Large intestine (tissue), 3 donors: ENCODE results near the gene LY86. TPM values are rescaled to one million over a fixed set of nuclear protein-coding genes. Genes with fewer than 3 reads are reported as not detected.
A peak's percentile ranks its signal among the peaks of the same experiment; 100 is the strongest.

ENCODE experiments used
- DNase-seq, 2 donors: peaks; one replicate each; pipeline versions ENCODE4 v3.0.0 to v3.0.0-alpha.2; 2013
- H3K27ac ChIP-seq: one replicate; pipeline ENCODE4 v1.5.1; 2013; ENCODE audit warnings: low read length
- H3K27me3 ChIP-seq: 2 replicates; pipeline ENCODE4 v1.6.1; 2013; ENCODE audit warnings: low read length; ENCODE audit not compliant: control insufficient read depth, insufficient read depth
- H3K36me3 ChIP-seq: 2 replicates; pipeline ENCODE4 v1.6.1; 2013; ENCODE audit warnings: low read length; ENCODE audit not compliant: control insufficient read depth, insufficient read depth
- H3K4me1 ChIP-seq: one replicate; pipeline ENCODE4 v1.6.1; 2013; ENCODE audit warnings: low read length; ENCODE audit not compliant: control insufficient read depth, insufficient read depth
- H3K4me3 ChIP-seq: one replicate; pipeline ENCODE4 v1.5.1; 2013; ENCODE audit warnings: low read length
- H3K9me3 ChIP-seq: one replicate; pipeline ENCODE4 v1.6.1; 2013; ENCODE audit warnings: mild to moderate bottlenecking, low read depth, low read length, moderate library complexity; ENCODE audit not compliant: control insufficient read depth
- WGBS: methylation state at CpG from one replicate; pipeline ENCODE4 v1.1.5; 2013; ENCODE audit warnings: low lambda C conversion rate; ENCODE audit not compliant: insufficient coverage; 5-methylcytosine and 5-hydroxymethylcytosine counted together
- polyA plus RNA-seq: library from polyadenylated mRNA; unstranded; fragments of 120-200 nt; gene quantifications from one replicate; pipeline ENCODE4 v1.2.1, GENCODE V29; 2013

The LY86 gene
- polyA plus RNA-seq, 1 donor = 3.5 TPM

DNA sequence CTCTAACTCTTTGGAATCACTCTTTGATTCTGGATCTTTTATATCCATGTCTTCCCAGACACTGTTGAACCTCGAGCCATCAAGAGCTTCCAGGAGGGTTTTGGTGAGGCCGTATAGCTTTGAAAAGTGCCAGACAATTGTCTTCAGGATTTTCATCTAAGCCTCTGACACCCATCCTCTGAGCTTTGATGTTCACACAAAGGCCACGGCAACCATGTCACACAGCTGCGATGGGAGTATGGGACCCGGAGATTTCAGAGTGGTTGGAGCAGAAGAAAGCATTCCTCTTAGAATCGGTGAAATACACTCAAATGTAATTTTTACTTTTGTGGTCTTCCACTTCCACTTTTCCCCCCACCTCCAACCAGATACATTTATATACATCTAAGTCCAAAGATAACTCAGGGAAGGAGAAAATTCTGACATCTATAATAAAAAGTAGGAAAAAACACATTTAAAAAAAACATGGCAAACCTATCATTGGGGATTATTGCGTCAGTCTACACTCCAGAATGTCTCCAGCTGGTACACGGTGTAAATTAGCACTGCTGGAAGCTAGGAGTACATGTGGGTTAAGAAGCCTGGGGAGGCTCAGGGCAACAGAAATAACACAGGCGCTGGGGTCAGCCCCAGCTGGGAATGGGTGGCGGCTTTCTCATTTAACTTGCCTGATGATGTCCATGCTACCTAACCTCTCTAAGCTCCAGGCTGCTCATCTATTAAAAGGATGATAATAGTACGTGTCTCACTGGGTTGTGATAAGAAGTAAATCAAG lies 92.7 kb downstream of the LY86 start:
- no peak for DNase-seq
- 83% methylated on average over 1 of the region's 11 CpGs for WGBS
- H3K27ac ChIP-seq = no peak overlapping the region
- H3K36me3 ChIP-seq = no peaks in the 10 kb centered on the region
- H3K9me3 ChIP-seq = no peaks in the 10 kb centered on the region
- peaks cover 51% of the 10 kb centered on the region for H3K4me1 ChIP-seq
- H3K27me3 ChIP-seq = no peaks in the 10 kb centered on the region
- H3K4me3 ChIP-seq = no peak overlapping the region

DNA sequence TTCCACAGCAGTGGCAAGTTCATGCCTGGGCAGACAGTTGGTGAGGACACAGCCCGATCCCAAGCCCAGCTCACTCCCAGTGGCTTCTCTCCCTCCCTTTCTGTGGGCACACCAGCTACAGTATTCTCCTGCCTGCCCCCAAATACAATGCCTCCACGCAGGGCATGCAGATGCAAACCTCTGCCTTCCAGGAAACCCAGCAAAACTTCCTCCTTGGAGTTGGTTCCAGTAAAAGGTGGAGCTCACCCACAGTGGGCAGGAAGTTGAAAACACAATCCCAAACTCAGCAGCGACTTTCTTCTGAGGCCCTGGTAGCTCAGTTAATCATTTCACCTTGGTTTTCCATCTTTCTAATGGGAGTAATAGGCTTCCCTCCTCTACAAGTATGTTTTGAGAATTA lies 93.7 kb downstream of the LY86 start:
- no peaks in the 10 kb centered on the region for H3K36me3 ChIP-seq
- no peaks in the 10 kb centered on the region for H3K27me3 ChIP-seq
- no peaks in the 10 kb centered on the region for H3K9me3 ChIP-seq
- no peak for DNase-seq
- H3K4me3 ChIP-seq = no peak overlapping the region
- no CpG with 5 or more reads among the region's 3 CpGs for whole genome bisulfite sequencing
- no peak overlapping the region for H3K27ac ChIP-seq
- H3K4me1 ChIP-seq = peaks cover 53% of the 10 kb centered on the region

DNA sequence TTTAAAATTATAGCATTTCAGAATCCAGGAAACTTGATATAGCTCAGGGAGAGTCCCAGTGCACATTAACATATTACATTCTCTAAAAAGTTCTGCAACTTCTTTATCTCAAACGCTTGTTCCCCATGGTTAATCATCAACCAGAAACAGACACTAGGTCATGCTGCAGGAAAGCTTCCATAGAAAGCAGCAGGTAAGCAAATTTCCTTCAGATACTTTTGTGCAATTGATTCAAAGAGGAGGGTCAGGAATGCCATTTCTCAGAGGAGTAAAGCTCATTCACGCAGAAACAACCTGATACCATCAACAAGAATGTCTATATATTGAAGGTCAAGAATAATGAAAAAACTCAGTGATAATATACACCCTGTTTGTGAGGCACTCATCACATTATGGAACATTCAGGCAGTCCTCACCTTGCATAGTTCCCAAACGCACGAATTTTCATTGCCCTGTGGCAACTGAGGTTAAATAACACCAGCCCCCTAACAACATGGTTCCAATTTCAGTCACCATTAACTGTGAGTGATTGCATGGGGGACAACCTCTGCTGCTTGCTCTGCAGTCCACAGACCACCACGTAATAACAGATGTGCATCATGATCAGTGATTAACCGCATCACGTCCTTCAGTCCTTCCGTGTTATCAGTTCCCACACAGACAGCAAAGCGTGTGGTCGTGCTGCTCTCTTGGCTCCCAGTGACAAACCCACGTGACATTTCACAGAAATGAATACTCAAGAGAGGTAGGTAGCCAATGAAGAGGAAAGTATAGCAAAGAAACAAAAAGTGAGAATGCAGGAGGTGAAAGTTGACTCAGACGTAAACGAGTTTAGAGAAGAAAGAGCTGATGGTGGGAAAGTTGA lies 95.7 kb downstream of the LY86 start:
- Histone ChIP-seq H3K27me3 (no peaks in the 10 kb centered on the region), H3K9me3 (no peaks in the 10 kb centered on the region), H3K27ac (peak overlapping the region; percentile 81), H3K4me3 (no peak overlapping the region), H3K36me3 (no peaks in the 10 kb centered on the region), H3K4me1 (peaks cover 44% of the 10 kb centered on the region)
- DNase-seq = peak; percentile 80 to 93
- WGBS = 18% methylated on average over 3 of the region's 13 CpGs

DNA sequence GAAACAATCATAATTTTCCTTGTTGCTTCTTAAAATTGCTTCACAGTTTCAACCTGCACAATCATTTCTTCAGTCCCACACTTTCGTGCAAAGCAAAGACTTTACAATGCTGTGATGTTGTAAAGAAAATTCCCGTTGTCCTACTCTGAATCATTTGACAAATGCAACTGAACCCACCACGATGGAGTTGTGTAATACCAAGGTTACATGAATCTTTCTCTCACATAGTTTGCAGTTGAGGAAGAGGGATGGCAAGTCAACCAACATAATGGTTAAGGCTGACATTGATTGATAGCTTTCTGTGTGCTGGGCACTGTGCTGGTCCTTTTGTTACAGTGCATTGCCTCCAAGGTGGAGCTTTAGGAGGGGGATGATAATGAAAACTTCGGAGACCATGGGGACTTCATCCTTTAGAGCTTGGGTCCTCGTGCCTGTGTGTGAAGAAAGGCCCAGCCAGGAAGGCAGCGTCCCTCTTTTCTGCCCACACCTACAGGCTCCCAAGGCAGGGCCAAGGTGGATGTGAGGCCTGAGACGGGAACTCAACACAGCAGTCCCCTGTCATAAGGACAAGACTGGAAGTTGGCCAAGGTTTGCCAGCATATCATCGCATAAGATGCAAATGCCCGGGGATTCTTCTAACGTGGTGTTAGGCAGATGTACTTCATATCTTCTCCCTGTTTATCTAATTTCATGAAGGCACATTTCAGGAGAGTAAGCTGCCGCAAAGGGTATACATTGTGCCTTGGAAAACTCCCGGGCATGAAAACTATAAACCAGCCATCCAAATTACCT lies 96.9 kb downstream of the LY86 start:
- H3K27ac ChIP-seq = peak overlapping the region; percentile 22
- H3K4me3 ChIP-seq = no peak overlapping the region
- no peaks in the 10 kb centered on the region for H3K36me3 ChIP-seq
- no peak for DNase-seq
- WGBS = 100% methylated on average over 1 of the region's 12 CpGs
- no peaks in the 10 kb centered on the region for H3K27me3 ChIP-seq
- no peaks in the 10 kb centered on the region for H3K9me3 ChIP-seq
- peaks cover 39% of the 10 kb centered on the region for H3K4me1 ChIP-seq

DNA sequence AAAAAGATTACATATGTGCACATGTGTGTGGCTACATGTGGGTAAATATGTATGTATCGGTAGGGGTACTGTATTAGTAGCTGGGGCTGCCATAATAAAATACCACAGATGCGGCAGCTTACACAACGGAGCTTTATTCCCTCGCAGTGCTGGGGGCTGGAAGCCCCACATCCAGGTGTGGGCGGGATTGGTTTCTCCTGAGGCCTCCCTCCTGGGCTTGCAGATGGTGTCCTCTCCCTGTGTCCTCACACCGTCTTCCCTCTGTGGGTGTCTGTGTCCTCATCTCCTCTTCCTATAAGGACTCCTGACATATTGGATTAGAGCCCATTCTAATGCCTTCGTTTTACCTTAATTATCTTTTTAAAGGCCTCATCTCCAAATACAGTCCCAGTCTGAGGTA lies 97.7 kb downstream of the LY86 start:
- H3K27ac ChIP-seq = peak overlapping the region; percentile 36
- no peaks in the 10 kb centered on the region for H3K27me3 ChIP-seq
- no peak for DNase-seq
- no peak overlapping the region for H3K4me3 ChIP-seq
- peaks cover 2% of the 10 kb centered on the region for H3K9me3 ChIP-seq
- no peaks in the 10 kb centered on the region for H3K36me3 ChIP-seq
- peaks cover 39% of the 10 kb centered on the region for H3K4me1 ChIP-seq
- no CpG with 5 or more reads among the region's 7 CpGs for WGBS

DNA sequence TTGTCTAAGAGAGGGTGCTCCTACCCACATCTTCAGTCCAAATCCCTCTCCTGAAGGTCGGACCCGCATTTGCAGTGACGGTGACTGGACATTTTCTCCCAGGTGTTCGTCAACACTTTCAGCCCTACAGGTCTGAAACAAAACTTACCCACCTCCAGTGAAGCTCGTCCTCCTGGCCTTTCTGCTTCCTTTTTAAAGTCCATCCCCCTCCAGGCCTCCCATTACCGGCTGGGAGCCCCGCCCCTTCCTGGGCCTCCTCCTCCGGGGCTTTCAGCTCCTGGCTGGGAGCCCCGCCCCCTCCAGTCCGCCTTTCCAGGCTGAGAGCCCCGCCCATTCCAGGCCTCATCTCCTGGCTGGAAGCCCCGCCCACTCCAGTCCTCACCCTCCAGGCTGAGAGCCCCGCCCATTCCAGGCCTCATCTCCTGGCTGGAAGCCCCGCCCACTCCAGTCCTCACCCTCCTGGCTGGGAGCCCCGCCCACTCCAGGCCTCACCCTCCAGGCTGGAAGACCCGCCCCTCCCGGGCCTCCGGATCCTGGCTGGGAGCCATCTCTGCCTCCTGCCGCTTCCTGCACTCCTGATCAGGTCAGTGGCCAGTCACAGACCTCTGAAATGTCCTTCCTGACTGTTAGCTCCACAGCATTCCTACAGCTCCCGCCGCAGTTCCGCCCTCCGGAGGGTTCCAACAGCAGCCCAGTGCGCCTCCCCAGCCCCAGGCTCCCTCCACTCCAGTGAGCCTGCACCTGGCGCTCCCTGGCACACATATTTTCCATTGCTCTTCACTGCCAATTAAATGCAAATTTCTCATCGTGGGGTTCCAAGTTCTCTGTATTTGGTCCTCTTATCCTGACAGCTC lies 98.5 kb downstream of the LY86 start:
- peaks cover 7% of the 10 kb centered on the region for H3K9me3 ChIP-seq
- H3K36me3 ChIP-seq = no peaks in the 10 kb centered on the region
- H3K27me3 ChIP-seq = no peaks in the 10 kb centered on the region
- H3K4me3 ChIP-seq = peak overlapping the region; percentile 39
- WGBS = 20% methylated on average over 1 of the region's 26 CpGs
- peaks cover 39% of the 10 kb centered on the region for H3K4me1 ChIP-seq
- peak; percentile 94 to 96 for DNase-seq
- H3K27ac ChIP-seq = peak overlapping the region; percentile 75

DNA sequence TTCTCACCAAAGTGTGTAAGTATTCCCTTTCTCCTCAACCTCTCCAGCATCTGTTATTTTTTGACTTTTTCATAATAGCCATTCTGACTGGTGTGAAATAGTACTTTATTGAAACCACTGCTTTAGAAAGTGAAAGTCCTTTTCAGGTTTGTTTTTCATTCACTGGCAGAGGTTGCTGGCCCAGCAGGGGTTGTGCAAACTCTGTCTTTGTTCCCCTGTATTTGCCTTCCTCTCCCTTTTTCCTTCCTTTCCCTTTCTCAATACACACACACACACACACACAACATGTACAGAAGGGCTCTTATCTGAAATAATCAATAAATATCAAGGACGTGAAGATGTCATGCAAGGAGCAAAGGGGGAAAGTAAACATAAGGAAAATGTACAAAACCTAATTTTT lies 99.8 kb downstream of the LY86 start:
- peaks cover 35% of the 10 kb centered on the region for H3K4me1 ChIP-seq
- H3K4me3 ChIP-seq = no peak overlapping the region
- H3K27ac ChIP-seq = no peak overlapping the region
- peaks cover 7% of the 10 kb centered on the region for H3K9me3 ChIP-seq
- WGBS = no CpG with 5 or more reads among the region's 1 CpG
- DNase-seq = no peak
- H3K36me3 ChIP-seq = no peaks in the 10 kb centered on the region
- H3K27me3 ChIP-seq = no peaks in the 10 kb centered on the region

DNA sequence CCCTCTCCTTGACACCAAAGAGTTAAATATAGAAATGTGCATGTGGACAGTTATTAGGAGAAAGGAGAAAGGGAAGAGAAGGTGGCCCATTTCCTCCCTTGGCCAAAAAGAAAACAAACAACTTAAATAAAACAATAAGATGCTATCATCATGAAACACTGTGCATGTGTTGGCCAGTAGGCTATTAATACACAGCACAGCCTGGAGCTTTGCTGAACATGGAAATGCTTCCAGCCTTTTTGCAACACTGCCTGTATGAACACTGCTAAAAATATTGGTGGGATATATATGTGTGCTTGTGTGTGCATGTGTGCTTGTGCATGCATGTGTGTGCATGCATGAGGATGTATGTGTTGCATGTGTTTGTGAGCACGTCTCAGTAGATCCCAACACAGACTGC lies 100.4 kb downstream of the LY86 start:
- Histone ChIP-seq H3K4me3 (no peak overlapping the region), H3K27ac (no peak overlapping the region), H3K4me1 (peaks cover 32% of the 10 kb centered on the region), H3K27me3 (no peaks in the 10 kb centered on the region), H3K9me3 (peaks cover 7% of the 10 kb centered on the region), H3K36me3 (no peaks in the 10 kb centered on the region)
- WGBS = no CpG with 5 or more reads among the region's 1 CpG
- DNase-seq = no peak

DNA sequence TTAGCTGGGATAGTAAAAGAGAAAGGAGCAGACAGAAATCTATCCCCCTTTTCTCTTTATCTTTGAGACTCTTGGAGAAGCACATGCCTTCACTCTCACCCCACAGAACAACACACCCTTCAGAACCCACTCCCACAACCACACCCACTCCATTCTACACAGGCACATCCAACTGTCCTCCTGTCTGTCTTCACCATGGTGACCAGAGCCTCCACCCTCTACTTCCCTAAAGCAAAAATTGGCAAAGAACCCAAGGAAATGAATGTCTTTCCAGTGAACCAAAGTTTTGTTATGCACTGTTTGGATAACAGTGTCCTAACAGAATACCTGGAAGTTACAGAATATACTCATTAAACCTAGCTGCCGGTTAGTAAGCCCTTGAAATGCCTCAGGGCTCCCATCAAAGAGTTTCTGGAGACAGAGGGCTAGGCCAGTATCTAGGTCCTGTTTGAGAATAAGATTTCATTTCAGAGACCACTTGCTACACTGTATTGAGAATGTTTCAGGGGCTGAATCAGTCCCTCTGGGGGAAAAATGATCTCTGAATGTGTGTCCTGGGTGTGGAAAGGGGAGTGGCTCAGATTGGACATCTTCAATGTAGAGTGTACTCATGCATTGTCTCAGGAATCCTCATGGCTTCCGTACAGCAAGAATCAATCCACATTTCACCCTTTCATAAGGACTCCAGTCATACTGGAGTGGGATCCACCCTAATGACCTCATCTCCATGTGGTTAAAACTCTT lies 101.1 kb downstream of the LY86 start:
- no peak for DNase-seq
- no CpG with 5 or more reads among the region's 2 CpGs for WGBS
- Histone ChIP-seq H3K4me3 (no peak overlapping the region), H3K4me1 (peaks cover 33% of the 10 kb centered on the region), H3K27ac (peak overlapping the region; percentile 15), H3K27me3 (no peaks in the 10 kb centered on the region), H3K9me3 (peaks cover 7% of the 10 kb centered on the region), H3K36me3 (no peaks in the 10 kb centered on the region)
